ENCODE results near the gene CD44. TPM values are rescaled to one million over a fixed set of nuclear protein-coding genes. Genes with fewer than 3 reads are reported as not detected.
A peak's percentile ranks its signal among the peaks of the same experiment; 100 is the strongest.

CD44 gene
- polyA plus RNA-seq, 4 donors, result 10.3 to 49.5 (median 18.1) TPM

DNA sequence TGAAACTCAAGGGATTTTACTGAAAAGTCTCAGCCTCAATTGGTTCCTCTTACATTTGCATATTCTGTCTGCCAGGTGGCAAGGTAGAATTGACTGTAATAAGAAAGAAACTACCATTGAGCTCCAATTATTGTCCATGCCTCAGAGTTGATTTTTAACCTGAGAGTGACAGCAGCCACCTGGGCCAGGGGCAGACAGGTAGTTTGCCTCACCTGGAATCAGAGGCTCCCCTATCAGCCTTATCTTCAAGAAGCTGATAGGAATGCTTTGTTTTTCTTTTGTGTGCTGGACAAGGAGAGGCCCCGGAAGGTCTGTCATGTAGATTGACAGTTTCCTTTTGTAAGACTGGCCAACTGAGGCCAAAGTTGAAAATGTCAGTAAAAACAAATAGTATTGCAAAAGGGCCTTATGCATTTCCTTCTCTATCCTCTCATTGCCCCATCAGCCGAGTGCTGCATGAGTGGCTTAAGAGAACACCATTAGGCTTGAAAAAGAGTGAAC, 34.1 kb downstream of the CD44 start:
- no peak for DNase-seq (ENCODE audit: low read depth in 4 of 4, low spot score in 3 of 4)

DNA sequence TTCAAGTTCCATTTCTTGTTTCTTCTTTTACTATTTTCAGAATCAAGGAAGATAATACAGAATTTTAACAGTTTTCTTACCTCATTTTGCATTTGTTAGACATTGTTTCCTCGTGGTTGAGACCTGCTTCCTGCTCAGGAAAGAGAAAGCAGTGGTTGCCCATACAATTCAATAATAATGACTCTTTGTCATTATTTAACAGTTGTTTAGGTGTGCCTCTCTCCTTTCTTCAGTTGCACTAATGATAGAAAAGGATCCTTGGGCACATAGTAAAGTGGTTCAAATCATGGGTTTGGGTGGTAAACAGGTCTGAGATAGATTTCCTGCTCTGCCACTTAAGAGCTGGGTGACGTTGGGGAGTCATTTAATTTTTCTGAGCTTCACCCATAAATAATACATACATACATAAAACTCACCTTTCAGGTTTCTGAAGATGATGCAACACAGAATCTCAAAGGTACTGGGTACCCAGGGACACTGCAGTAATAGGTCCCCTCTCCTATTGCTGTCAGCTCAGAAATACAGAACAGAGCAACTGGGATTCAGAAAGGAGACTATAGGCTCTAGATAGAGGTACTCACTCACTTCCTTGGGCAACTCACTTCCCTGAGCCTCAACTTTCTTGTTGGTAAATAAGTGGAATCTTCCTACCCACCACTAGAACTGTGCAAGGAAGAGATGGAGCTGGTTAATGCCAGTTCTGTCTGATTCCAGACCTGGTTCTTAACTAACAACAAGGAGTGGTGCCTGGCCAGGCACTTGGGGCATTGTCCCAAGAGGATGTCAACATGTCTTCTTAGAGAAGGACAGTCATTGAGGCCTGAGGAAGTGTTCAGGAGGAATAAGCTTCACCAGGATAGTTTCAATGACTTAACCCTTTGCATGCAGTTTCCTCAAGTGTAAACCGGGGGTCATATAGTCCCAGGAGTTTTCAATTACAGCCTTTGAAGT, 34.9 kb downstream of the CD44 start:
- DNase-seq (ENCODE audit: low read depth in 4 of 4, low spot score in 3 of 4), result no peak

DNA sequence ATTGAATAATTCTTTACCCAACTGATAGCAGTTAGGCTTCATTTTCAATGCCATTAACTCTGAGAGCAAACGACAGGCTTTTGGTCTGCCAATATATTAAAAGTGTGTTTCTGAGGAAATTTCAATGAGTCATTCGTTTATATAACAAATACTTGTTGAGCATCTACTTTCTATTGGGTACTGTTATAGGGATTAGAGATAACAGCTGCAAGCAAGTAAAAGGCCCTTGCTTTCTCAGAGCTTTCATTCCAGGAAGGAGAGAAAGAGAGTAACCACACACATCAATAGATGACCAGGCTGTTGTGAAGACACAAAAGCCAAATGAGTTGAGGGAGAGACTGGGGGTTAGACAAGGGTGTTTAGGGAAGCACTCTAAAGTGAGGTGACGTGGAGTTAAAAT, 35.7 kb downstream of the CD44 start:
- no peak for DNase-seq (ENCODE audit: low read depth in 4 of 4, low spot score in 3 of 4)

DNA sequence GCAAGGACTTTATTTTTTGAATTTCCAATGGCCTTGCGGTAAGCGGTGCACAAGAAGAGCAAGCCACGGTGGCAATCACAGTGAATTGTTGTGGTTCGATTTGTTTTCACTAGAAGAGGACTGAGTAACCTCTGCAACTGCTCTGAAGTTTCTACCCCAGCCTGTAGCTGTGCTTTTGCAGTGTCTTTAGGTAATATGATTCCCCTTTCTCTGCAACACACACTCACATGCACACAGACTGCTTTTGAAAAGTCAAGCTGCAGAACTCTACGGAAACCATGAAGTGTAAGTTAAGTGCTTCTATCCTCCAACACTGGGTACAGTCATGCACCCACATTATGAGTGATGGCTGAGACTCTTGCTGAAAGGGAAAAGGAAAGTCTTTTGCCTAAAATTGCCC, 38.4 kb downstream of the CD44 start:
- DNase-seq (ENCODE audit: low read depth in 4 of 4, low spot score in 3 of 4), result no peak

DNA sequence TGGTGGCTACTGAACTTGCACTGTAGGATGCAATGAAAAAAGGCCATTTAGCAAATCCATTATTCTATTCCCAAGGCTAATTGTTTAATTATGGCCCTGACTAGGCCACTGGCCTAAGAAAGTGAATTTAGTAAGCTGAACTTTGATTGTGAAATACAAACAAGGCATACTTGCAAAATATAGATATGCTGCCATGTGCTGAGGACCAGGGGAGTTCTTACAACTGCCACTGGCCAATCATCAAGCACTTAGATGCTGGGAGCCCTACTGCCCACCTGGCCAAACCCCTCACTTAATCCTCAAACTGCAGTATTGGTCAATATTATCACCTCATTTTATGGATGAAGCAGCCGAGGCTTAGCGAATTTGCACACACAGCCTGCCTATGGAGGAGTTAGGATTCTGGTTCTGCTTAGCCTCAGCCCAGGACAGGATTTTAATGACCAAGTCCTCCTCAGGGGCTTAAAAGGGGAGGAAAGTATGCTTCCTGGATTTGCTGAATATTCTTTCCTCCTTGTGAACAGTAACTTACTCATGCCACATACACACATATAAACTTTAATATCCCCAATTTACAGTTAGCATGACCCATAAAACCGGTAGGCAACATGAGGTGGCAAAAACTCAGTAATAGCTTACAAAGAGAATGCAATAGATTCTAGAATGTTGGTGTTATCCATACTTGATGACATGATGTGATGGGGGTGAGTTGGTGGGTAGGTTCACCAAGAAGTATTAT, 39.3 kb downstream of the CD44 start:
- no peak for DNase-seq (ENCODE audit: low read depth in 4 of 4, low spot score in 3 of 4)

DNA sequence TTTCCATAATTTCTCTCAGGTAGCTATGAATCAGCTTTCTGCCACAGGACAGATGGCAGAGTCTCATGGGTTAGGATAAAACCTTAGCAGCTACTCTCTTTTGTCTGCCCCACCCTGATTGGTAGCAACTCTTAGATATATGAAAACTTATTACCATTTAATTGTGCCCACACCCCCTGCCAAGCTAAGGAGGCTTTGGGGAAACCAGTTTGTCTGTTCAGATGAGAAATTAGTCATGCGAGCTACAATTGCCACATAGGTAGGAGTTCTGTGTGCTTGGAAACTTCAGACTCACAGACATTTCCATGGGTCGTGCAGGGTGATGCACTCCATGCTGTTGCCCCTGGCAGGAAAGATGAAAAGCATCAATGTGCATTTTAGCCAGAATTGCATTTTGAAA, 39.9 kb downstream of the CD44 start:
- no peak for DNase-seq (ENCODE audit: low read depth in 4 of 4, low spot score in 3 of 4)

DNA sequence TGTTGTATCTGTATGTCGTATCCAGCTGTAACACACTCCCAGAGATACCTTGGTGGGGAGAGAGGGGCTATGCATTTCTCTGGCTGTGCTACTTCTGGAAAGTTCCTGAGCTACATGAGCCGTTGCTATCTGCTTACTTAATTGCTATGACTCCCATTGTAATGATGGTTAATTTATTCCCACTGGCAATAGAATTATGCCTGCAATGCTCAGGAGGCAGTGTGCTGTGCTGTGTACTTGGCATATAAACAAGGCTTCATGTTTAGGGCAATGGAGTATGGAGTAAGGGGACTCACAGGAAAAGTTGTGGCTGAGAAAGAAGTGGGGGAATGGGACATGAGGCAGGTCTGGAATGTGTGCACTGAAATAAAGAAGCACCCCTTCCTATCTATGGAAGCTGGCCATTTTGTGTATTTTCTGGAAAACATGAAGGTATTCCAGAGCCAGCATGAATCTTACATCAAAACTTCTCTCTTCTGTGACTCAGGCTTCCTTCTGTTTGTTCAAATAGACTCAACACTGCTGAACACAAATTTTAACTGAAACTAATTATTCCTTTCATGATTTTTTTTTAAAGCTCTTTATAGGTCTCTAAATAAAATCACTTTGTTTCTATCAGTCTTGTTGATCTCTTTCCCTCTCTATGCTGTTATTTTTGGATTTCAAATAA, 40.6 kb downstream of the CD44 start:
- no peak for DNase-seq (ENCODE audit: low read depth in 4 of 4, low spot score in 3 of 4)

DNA sequence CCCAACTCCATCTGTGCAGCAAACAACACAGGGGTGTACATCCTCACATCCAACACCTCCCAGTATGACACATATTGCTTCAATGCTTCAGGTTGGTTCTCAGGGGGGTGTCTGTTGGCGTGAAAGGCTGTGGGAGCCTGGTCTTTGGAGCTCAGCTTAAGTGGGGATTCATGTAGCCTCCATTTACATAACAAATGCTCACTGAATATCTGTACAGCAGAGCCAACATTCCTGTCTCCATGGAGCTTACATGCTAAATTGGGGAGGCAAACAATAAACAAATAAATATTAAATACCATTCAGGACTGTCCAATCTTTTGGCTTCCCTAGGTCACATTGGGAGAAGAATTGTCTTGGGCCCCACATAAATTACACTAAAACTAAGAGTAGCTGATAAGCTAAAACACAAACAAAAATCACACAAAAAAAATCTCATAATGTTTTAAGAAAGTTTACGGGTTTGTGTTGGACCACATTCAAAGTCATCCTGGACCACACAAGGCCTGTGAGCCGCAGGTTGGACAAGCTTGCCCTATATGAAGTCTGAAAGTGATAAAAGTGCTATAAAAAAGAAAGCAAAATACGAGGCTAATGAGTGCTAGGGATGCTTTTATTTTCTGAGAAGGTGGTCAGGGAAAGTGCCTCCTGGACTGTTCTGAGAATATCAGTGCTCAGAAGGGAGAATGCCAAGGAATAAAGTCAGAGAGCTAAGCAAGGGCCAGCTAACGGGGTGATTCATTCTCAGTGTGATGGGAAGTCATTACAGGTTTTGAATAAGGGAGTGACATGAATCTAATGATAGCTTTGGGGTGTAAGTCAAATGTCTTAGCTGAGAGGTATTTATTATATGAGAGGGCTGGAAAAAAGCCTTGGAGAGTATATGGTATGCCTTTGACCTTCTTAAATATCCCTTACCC, 41.6 kb downstream of the CD44 start:
- no peak for DNase-seq (ENCODE audit: low read depth in 4 of 4, low spot score in 3 of 4)

DNA sequence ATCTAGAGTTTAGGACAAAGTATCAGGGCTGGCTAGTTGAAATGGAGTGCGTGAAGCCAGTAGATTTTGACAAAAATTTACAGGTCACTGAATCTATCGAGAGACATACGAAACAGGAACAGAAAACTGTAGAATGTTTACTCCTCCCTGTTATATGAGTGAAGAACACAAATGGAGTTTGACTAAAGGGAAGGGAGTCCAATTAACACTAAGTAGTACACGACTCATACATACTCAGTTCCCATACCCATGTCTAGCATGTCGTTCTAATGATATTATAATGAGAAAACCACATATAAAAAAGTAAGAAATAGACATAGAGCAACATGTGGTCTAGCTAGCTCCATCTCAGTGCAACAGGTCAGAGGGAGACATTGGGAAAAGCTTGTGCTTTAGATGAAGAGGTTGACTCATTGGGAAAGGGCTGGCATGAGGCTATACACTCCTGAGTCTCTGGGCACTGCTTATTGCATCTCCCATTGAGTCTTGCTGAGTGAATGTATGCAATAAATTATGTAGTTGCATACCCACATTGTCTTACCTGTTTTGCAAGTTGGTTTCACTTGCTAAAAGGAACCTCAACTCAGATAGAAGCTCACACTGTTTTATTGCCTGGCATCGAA, 43.5 kb downstream of the CD44 start:
- no peak for DNase-seq (ENCODE audit: low read depth in 4 of 4, low spot score in 3 of 4)

DNA sequence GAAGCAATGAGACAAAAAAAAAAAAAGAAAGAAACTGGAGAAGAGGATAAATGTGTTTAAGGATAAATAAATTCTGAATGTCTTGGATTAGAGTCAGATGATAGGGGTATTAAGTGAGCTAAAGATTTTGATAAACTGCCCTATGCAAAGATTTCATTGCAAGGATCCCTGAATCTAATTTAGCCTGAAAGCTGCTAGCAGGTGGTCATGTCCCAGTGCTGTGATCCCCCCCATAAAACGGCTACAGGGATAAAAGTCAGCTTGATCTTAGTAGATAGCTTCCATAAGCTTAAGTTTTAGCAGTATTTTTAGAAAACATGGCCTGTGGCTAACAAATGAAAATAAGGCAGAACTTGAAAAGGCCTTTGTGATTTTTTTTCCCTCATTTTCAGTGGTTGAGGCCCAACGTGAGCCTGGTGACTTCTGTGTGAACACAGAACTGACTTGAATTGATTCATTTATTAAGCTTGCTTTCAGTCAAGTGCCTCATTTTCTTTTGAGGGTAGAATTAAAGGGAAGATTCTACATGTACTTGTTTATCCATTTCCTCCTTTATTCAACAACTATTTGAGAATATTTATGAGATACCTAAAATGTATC, 44.5 kb downstream of the CD44 start:
- no peak for DNase-seq (ENCODE audit: low read depth in 4 of 4, low spot score in 3 of 4)

DNA sequence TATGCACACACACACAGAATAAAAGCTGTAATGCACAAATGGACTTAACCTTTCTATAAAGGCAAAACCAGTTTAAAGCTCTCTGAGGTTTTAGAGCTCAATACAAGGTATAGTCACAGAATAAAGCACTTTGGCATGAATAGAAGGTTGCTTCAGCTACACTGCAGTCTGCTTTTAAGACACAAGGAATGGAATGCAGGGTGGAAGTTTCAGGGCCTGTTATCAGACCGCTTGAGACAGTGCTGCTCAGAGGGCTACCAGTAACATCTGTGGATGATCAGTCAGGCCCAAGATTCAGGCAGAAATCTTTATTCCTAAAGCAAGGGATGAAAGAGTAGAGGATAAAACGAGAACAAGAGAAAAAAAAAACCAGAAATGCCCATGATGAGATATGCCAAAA, 46.7 kb downstream of the CD44 start:
- DNase-seq (ENCODE audit: low read depth in 4 of 4, low spot score in 3 of 4), result no peak

DNA sequence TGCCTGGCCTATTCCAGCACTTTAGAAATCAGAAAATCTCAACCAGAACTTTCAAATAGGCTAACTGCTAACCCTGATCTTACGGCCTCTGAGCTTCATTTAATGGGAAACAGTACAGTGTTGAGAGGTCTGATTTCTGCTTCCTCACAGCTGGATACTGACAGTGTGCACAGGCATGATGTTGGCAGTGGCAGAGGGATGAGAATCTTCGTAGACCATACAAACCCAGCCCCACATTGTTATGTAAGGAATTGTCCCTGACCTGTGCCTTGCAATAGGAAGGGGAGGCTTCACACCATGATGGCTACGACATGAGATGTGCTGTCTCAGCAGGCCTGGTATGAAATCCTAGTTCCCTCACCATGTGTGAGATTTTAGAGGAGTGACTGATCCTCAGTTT, 49.0 kb downstream of the CD44 start:
- DNase-seq (ENCODE audit: low read depth in 4 of 4, low spot score in 3 of 4), result no peak

DNA sequence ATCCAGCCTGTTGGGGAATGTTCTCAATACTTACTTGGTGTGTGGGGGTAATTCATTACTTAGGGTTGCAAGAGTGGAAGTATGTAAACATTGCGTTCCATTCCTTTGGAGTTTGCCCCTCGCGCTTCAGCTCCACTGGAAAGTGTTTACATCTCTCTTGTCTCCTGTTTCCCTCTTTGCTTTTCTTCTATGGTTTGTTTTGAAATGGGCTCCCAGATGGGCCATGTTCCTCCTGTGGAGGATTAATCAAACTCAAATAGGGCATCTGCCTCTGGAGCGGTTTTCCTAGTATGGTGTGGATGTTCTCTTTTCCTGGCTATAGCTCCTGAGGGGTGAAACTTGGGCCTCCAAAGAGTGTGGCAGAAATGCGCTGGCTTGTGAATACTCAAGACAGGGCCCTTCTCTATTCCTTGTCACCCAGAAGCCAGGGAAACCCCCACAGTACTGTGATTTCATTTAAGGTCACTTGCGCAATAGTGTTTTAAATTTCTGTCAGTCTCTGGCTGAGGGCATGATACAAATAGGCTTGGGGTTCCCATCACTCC, 51.9 kb downstream of the CD44 start:
- no peak for DNase-seq (ENCODE audit: low read depth in 4 of 4, low spot score in 3 of 4)

DNA sequence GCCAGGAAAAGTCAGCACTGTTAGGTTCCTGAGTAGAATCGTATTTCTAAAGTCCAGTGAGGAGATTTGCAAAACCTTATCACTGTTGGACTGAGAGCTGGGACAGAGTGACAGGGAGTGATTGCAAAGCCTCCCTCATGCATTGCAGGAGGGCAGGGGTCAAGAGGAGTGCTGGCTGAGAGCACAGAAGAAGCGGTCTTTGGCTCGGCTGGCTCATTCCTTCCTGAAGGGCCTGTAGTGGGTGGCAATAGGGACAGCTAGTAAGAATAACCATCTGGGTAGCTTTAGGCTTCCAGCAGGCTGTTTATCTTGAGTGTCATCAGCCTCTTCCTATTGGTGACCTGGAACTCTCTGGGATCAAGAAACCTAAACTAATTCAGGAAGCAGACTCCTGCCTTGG, 53.4 kb downstream of the CD44 start:
- DNase-seq (ENCODE audit: low read depth in 4 of 4, low spot score in 3 of 4), result peak in 2 of 4 donors; percentile 29

DNA sequence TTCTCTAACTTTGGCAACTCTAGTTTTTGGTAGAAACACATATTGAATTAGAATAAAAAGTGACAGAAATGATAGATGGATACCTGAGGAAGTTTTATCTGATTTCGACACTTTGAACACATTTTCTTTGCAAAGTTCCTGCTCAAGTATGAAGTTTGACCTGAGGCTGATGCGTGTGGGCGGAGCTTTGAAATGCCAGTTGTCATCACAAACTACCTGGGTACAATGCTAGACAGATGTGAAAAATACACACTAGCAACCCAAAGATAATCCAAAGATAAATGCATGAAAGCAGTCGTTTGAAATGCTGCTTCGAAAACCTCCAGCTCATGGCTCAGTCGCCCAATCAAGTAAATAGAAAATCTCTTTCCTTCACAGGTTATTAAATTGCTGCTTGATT, 54.8 kb downstream of the CD44 start:
- DNase-seq (ENCODE audit: low read depth in 4 of 4, low spot score in 3 of 4), result no peak

DNA sequence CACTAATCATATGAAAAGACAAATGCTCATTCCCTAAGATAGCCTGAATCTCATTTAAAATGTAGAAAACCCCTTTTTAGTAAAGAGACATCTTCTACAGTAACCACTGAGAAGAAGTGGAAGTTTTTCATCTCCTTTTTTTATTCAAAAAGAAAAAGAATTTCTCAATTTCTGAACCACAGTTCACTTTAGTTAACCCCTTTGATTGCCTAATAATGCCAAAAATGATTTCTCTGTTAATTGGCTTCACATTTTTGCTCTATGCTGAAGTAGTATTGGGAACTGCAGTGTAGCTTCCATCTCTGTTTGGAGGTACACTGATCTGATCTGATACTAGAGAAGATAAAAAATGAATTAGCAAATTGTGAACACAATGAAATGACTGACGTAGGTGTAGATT, 58.3 kb downstream of the CD44 start:
- DNase-seq (ENCODE audit: low read depth in 4 of 4, low spot score in 3 of 4), result no peak

DNA sequence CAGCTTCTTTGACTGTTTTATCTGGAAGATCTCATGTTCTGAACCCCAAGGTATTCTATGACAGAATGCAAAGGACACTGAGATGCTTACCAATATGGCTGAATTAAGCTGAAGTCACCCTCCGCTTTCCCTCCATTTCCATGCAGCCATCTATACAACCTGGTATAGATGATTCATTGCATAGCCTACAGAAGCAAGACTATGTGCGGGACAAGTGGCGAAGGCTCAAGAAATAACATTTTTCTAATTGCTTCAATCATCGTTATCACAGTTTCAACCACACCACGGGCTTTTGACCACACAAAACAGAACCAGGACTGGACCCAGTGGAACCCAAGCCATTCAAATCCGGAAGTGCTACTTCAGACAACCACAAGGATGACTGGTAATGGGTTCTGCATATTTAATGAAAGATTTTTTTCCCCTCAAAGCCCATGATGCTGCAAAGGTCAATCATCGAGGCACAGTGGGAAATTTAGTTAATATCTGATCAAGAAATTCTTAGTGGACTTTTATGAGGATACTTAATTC, 61.9 kb downstream of the CD44 start:
- DNase-seq (ENCODE audit: low read depth in 4 of 4, low spot score in 3 of 4), result no peak

DNA sequence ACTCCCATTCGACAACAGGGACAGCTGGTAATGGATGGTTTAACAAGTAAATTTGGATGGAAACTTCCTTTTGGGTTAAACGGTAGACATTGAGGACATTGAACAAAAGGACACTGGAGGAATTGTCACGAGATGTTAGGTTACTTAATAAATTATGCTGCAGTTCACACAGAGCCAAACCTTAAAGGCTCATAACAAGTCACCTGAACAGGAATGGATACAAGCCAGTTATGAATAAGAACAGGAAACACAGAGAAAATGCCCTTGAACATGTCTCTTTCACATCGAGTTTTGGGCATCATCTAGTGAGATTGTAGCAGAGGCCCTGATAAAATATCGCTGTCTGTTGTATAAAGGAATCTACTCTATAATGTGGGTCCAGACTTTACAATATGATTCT, 65.6 kb downstream of the CD44 start:
- no peak for DNase-seq (ENCODE audit: low read depth in 4 of 4, low spot score in 3 of 4)

DNA sequence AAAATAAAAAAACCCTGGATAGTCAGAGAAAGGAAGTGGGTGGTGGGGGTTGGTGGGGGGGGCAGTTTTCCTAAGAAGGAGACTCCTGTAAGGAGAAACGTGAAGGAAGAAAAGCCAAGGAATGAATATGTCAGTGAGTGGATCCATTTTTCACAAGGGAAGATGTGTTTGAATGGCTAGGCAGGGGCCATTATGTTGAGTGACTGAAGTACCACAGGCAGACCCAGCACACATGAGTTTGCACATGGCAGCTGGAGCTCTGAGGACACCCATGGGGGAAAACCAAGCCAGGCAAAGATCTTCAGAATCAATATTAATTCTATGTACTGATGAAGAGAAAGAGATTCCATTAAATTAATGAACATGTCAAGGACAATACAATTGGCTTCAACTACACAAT, 67.6 kb downstream of the CD44 start:
- no peak for DNase-seq (ENCODE audit: low read depth in 4 of 4, low spot score in 3 of 4)
